HEK293T (cell line): ENCODE measurements around the gene ICOSLG.

Experiments
- CTCF ChIA-PET: fragments of 350-600 bp; formaldehyde crosslinking; extraction: SDS; loops from one replicate; lab custom pipeline; 2021; ENCODE audit warnings: antibody characterized with exemption, inconsistent platforms; lab: Yijun Ruan, JAX
- POLR2A ChIA-PET: fragments of 350-600 bp; formaldehyde crosslinking; extraction: SDS; loops from one replicate; lab custom pipeline; 2020; ENCODE audit warnings: antibody characterized with exemption, inconsistent platforms; lab: Yijun Ruan, JAX
- DNase-seq: peaks from one replicate; pipeline ENCODE4 v3.0.0; 2012; ENCODE audit warnings: mixed read lengths; ENCODE audit errors: extremely low spot score
- ARNT ChIP-seq: fragments of 450-650 bp; IDR thresholded peaks from 2 replicates; pipeline ENCODE4 v1.6.1; 2017; ENCODE audit warnings: mild to moderate bottlenecking
- BHLHE40 ChIP-seq: fragments of 450-650 bp; IDR thresholded peaks from 2 replicates; pipeline ENCODE4 v1.6.1; 2016; ENCODE audit warnings: mild to moderate bottlenecking, moderate library complexity, borderline replicate concordance
- CTBP1 ChIP-seq: fragments of 450-650 bp; IDR thresholded peaks from 2 replicates; pipeline ENCODE4 v1.6.1; 2016; ENCODE audit warnings: borderline replicate concordance
- ELF4 ChIP-seq: fragments of 450-650 bp; IDR thresholded peaks from 2 replicates; pipeline ENCODE4 v1.6.1; 2017; ENCODE audit warnings: antibody characterized with exemption
- FOXA1 ChIP-seq: fragments of 450-650 bp; IDR thresholded peaks from 2 replicates; pipeline ENCODE4 v1.6.1; 2016; ENCODE audit warnings: mild to moderate bottlenecking
- FOXK2 ChIP-seq: fragments of 450-650 bp; IDR thresholded peaks from 2 replicates; pipeline ENCODE4 v1.6.1; 2016; ENCODE audit warnings: mild to moderate bottlenecking
- FOXM1 ChIP-seq: fragments of 450-650 bp; IDR thresholded peaks from 2 replicates; pipeline ENCODE4 v1.6.1; 2017; ENCODE audit warnings: mild to moderate bottlenecking, borderline replicate concordance
- HDGF ChIP-seq: fragments of 450-650 bp; IDR thresholded peaks from 2 replicates; pipeline ENCODE4 v1.6.1; 2017; ENCODE audit warnings: antibody characterized with exemption, borderline replicate concordance
- L3MBTL2 ChIP-seq: fragments of 450-650 bp; conservative IDR thresholded peaks from 2 replicates; pipeline ENCODE4 v1.6.1; 2016; ENCODE audit warnings: mild to moderate bottlenecking
- LEF1 ChIP-seq: fragments of 450-650 bp; IDR thresholded peaks from 2 replicates; pipeline ENCODE4 v1.6.1; 2017; ENCODE audit warnings: mild to moderate bottlenecking, borderline replicate concordance
- NFRKB ChIP-seq: fragments of 450-650 bp; IDR thresholded peaks from 2 replicates; pipeline ENCODE4 v1.6.1; 2016; ENCODE audit warnings: mild to moderate bottlenecking, moderate library complexity
- PKNOX1 ChIP-seq: fragments of 450-650 bp; IDR thresholded peaks from 2 replicates; pipeline ENCODE4 v1.6.1; 2016
- SP1 ChIP-seq: fragments of 450-650 bp; IDR thresholded peaks from 2 replicates; pipeline ENCODE4 v1.6.1; 2017
- SUZ12 ChIP-seq: fragments of 450-650 bp; IDR thresholded peaks from 2 replicates; pipeline ENCODE4 v1.6.1; 2016; ENCODE audit warnings: mild to moderate bottlenecking
- TARDBP ChIP-seq: fragments of 450-650 bp; IDR thresholded peaks from 2 replicates; pipeline ENCODE4 v1.6.1; 2016
- ZNF384 ChIP-seq: fragments of 450-650 bp; IDR thresholded peaks from 2 replicates; pipeline ENCODE4 v1.6.1; 2016

Gene ICOSLG

DNA sequence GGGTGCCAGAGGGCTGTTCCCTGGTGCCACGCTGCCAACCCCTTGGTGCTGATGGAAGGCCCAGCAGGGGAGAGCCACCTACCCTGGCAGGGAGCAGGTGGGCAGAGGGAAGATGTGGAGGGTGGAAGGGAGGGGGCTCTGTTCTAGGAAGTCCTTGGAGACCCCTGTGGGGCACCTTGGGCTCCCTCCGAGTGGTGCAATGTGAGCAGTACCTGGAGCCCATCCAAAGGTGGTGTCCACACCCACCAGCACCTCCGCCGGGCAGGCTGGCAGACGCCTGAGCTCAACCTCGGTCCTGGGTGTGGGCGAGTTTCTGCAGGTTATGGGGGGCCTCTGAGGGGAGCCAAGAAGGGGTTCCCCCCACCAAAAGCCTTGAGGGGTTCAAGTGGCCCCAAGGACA is 32.3 kb upstream of the ICOSLG start:
- TF ChIP-seq TARDBP (no peak), FOXM1 (no peak), SP1 (no peak), HDGF (no peak), LEF1 (no peak), SUZ12 (no peak), ELF4 (no peak), BHLHE40 (no peak), ARNT (no peak), CTBP1 (no peak)
- CTCF ChIA-PET: interaction anchor here (1.6 kb wide), 1 partner anchor 25 kb away, joined by 6 read pairs; no protein-coding TSS in a partner anchor
- POLR2A ChIA-PET: no interaction called here
- DNase-seq: no peak

DNA sequence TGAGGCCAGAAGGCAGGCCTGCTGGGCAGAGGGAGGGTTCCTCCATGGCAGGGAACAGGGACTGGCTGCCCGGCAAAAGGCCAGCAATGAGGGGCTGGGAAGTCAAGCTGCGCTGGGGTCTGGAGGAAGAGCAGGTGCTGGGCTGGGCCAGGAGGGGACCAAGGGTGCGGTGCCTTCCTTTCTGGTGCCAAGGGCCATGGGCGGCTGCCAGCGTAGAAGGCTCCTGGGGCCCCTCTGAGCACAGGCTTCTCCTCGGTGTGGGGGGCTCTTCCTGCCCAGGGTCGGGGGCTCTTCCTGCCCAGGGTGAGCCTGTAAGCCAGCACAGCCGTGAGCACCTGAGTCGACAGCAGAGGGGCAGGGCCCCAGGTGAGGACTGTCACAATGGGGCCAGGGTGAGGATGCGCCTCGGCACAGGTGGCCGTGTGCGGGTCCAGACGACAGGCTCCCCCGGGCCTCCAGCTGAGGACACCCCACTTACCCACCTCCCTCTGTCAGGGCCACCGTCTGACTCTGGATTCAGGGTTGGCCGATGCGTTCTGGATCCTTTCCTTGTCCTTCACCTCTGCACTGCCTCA is 31.6 kb upstream of the ICOSLG start:
- no peak for TF ChIP-seq ZNF384
- TF ChIP-seq NFRKB: no peak
- TF ChIP-seq SP1: no peak
- no peak for TF ChIP-seq LEF1
- no peak for TF ChIP-seq FOXM1
- TF ChIP-seq HDGF: no peak
- ChIA-PET POLR2A (no interaction called here), CTCF (no interaction called here)
- no peak for DNase-seq

DNA sequence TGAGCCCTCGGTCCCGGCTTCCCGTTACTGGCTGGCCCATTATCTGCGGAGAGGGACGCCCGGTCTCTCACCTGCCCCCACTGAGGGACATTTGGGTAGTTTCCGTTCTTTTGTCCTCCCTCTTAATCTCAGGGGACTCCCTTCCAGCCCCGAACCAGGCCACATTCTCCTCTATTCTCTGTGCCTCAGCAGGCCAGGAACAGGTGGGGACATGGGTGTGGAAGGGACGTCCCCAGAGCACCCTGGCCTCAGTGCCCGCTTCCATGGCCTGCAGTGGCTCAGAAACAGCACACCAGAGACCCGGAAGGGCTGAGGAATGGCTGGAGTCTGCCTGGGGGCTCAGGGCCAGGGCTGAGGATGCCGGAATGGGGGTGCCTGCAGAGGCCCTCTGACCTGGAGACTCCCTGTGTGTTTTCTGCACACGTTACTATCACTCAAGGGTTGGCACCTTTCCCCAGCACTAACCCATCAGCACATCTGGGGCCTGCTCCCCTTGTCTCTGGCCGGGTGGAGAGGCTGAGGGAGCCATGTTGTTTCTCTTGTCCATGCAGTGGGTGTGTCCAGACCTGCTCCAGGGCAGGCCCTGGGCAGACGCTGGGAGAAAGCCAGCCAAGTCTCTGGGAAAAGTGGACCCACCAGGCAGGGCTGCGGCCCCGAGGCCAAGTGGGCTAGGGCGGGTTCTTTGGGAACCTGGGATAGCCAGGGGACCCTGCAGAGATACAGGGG is 31.0 kb upstream of the ICOSLG start:
- DNase-seq: no peak
- TF ChIP-seq SP1: no peak
- no peak for TF ChIP-seq PKNOX1
- no peak for TF ChIP-seq ZNF384
- no peak for TF ChIP-seq CTBP1
- no peak for TF ChIP-seq L3MBTL2
- no peak for TF ChIP-seq ARNT
- no peak for TF ChIP-seq LEF1
- TF ChIP-seq ELF4: no peak
- TF ChIP-seq NFRKB: no peak
- no peak for TF ChIP-seq FOXK2
- TF ChIP-seq FOXA1: no peak
- ChIA-PET POLR2A (no interaction called here), CTCF (no interaction called here)

- no peak for DNase-seq
- peak; percentile 8; the same call in 1 of the 2 replicates for TF ChIP-seq PKNOX1
- no peak for TF ChIP-seq HDGF
- TF ChIP-seq FOXM1: no peak
- ChIA-PET CTCF (no interaction called here), POLR2A (no interaction called here)
These were observed 28.3 kb upstream of the ICOSLG start for GRCh38 chr21:44269090-44269489.

- CTCF ChIA-PET: interaction anchor here (0.6 to 0.8 kb wide), 2 partner anchors 8 to 32 kb away, joined by 3 read pairs; no protein-coding TSS in a partner anchor
- POLR2A ChIA-PET: no interaction called here
- DNase-seq: no peak
- no peak for TF ChIP-seq FOXA1
- TF ChIP-seq CTBP1: no peak
- TF ChIP-seq ZNF384: no peak
- TF ChIP-seq NFRKB: no peak
- no peak for TF ChIP-seq SUZ12
- TF ChIP-seq BHLHE40: no peak
- TF ChIP-seq L3MBTL2: no peak
- no peak for TF ChIP-seq LEF1
- no peak for TF ChIP-seq ARNT
- TF ChIP-seq SP1: no peak
These were observed 27.0 kb upstream of the ICOSLG start for GRCh38 chr21:44267655-44268142.

- no peak for DNase-seq
- POLR2A ChIA-PET: no interaction called here
- TF ChIP-seq SUZ12 (no peak), LEF1 (no peak), FOXM1 (no peak), FOXA1 (no peak), L3MBTL2 (no peak), TARDBP (no peak), PKNOX1 (no peak), ELF4 (no peak), HDGF (no peak), FOXK2 (no peak), ARNT (no peak), ZNF384 (no peak), SP1 (no peak), CTBP1 (no peak)
- CTCF ChIA-PET: no interaction called here
These were observed 25.1 kb upstream of the ICOSLG start for GRCh38 chr21:44265734-44266270.
